Measurements from ENCODE around the gene NACAD.
"Not testable (repeated sequence)": the region's sequence is repeated elsewhere in the genome, so short reads cannot be mapped to it uniquely, and the experiment has no call there.

The NACAD gene

DNA sequence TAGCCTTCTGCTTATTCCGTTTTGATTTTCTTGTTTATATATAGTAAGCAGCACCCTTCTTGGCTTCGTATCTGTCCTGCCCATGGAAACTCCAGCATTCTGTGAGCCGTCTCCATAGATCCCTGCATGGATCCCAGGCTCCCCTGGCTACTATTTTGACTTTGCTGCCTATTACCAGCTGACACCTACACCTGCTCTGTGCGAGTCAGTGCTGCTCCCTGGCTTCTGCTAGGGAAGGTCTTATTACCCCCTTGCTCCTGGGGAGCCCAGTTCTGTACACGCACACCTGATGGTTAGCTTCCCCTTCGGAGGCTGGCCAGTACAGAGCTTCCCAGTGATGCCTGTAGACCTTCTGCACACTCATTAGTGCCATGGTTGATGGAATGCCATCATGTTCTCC, 35.4 kb downstream of the NACAD start:
- no peak for DNase-seq

DNA sequence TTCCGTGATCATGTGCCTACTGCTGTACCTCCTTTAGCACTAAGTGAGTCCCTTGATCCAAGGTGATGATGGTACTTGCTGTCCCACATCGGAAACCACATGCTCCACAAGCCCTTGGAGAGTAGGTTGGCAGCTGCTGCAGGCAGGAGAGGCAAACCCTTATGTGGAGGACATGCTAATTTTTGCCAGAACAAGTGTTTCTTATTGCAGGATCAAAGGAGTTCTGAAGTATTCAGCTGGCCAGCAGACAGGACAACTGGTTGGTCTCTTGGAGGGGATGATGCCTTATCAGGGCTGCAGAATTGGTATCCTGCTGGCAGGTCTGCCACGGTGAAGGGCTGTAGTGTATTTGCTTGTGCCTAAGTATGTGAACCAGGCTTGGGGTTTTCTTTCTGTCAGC, 36.8 kb downstream of the NACAD start:
- DNase-seq, result no peak

DNA sequence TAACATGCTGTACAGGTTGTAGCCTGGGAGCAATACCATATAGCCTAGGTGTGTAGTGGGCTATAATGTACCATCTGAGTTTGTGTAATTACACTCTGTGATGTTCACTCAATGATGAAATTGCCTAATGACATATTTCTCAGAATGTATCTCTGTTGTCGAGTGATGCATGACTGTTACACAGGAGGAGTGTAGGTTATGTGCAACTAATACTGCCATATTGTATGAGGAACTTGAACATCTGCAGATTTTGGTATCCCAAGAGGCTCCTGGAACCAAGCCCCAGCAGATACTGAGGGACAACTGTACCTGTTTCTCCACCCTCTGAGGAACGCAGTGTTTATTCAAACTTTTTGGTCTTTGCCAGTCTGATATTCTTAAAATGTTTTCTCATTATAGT, 38.6 kb downstream of the NACAD start:
- DNase-seq, result no peak

DNA sequence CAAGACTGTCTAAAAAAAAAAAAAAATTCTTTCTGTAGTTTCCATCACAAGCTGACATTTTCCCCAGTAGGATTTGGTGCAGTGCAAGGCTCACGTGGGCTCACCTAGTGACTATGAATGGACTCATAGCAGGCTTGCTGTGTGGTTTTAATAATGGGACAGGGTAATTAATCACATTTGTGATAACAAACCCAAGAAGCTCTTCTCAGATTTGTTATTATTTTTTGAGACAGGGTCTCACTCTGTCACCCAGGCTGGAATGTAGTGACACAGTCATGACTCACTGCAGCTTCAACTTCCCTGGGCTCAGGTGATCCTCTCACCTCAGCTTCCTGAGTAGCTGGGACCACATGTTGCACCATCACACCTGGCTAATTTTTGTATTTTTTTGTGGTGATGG, 40.0 kb downstream of the NACAD start:
- no peak for DNase-seq

DNA sequence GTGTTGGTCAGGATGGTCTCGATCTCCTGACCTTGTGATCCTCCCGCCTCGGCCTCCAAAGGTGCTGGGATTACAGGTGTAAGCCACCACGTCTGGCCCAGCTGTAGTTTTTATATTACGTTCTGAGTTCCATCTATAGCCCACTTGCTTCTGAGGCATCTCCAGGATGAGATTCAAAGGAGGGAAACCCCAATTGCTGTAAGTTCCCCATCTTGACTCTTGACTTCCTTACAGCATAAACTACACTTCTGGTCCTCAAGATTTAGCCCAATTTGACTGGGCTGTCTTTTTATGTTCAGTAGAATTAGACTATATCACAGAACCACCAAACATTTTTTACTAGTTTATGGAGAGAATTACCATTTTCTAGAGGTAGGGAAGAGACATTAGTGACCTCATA, 44.4 kb downstream of the NACAD start:
- DNase-seq, result no peak

DNA sequence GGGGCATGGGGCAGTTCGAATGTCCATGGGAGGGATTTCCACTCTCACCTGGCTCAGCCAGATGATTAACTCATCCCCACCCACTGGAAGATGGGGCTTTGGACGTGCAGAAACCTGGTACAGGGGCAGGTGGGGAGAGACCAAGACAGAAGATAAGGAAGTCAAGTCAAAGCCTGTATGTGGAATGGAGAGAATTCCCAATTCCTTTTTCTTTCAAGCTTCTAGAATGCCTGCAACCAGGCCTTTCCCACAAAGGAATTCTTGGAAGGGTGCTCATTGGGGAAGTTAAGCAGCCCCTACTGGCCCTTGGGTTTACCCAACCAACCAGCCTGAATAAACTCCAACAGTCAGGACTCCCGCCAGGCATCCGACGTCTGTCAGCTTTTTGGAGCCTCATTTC, 49.7 kb downstream of the NACAD start:
- DNase-seq, result no peak

DNA sequence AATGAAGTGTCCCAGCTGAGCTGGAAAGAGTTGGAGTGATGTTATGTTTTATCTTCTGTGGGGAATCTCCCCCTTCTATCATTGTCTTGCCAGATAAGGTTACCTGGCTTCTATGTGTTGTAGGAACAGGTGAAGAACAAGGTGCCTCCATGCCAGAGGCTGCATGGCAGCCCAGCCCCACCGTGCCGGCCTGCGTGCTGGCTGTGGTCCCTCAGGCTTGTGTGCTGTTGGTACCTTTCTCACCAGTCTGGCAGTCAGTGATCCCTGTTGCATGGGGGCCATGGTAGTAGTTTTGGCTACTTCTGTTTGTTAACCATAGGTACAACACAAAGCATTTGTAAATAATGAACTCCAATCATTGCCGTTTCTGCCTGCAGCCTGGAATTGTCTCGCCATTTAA, 50.9 kb downstream of the NACAD start:
- no peak for DNase-seq

DNA sequence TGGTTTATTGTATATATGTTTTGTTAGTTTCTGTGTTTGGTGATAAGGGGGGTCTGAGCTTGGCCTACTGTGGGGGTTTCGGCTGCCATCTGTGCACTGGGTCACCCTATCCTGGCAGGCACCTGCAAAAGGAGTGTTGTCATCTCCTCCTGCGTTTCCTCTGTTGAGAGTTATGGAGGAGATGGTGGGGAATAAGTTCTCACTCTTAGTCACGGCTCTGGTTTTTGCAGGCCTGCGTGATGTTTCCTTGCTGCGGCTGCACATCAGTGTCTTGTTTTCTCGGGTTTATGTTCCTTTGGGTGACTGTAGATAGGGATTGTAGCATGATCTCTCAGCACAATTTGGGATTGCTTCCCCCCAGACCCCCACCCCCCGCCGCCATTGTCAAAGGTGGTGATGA, 52.0 kb downstream of the NACAD start:
- DNase-seq, result no peak

DNA sequence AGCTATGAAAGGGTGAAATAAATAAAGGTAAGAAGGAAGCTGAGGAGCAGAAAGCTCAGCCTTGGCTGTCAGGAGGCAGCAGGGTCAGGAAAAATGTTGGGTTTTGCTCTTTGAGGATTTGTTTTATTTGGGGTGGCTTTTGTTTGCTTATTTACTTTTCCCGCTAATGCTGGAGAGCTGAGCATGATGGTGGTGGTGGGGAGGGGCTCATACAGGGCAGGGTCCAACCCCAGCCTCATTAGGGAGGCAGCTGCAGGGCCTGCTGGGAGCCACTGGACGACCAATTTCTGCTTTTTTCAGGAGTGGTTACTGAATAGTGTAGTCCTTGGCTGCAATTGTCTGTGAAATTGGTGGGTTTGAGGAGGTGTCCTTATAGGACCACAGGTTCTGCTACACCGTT, 52.5 kb downstream of the NACAD start:
- no peak for DNase-seq

DNA sequence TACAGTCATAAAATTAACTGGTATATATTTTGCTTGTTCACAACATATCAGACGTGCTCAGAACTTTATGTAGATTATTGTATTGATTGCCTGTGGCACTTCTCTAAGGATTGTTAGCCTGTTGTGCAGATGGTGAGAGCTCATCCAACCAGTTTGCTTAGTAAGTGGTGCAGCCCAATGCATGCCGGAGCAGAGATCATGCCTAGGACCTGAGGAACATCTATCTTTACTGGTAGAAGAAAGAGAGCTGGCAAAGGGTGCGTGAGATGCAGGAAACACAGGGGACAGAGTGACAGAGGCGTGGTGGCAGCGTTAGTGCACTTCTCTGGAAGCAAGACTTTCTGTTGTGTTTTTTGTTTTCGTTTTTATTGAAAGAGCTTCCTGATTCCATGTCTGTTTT, 52.9 kb downstream of the NACAD start:
- no peak for DNase-seq

DNA sequence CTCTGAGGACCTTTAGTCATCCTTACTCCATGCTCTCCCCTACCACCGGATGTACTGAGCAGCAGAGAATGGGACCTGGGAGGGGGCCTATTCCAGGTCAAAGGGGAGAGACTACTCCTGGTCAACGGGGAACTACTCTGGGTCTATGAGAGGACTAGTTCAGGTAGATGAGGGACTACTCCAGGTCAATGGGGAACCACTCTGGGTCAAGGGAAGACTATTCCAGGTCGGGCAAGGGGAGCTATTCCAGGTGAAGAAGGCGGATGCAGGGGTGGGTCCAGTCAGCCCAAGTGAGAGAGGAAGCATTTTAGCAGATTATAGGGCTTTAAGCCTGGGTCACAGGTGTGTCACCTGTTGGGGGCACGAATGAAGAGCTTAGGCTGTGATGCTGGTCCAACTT, 53.4 kb downstream of the NACAD start:
- DNase-seq, result no peak

DNA sequence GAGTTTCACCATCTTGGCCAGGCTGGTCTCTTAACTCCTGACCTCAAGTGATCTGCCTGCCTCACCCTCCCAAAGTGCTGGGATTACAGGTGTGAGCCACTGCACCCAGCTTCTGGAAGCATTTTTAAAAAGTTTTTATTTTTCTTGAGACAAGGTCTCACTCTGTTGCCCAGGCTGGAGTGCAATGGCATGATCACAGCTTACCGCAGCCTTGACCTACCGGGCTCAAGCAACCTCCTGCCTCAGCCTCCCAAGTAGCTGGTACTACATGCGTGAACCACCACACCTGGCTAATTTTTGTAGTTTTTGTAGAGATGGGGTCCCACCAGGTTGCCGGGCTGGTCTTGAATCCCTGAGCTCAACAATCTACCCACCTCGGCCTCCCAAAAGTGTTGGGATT, 54.1 kb downstream of the NACAD start:
- DNase-seq, result not testable (repeated sequence)

DNA sequence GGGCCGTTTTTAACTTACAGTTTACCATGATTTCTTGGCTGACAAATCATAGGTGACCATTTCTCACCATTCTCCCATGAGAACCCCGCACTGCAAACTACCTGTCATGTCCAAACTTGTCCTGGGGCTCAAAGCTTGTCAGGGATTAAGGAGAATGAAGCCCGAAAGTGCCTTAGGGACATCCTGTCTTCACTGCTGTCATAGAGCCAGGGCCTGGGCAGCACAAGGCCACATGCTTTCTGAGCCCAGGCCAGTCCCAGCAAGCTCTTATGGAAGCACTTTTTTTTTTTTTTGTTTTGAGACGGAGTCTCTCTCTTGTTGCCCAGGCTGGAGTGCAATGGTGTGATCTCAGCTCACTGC, 54.9 kb downstream of the NACAD start:
- no peak for DNase-seq

DNA sequence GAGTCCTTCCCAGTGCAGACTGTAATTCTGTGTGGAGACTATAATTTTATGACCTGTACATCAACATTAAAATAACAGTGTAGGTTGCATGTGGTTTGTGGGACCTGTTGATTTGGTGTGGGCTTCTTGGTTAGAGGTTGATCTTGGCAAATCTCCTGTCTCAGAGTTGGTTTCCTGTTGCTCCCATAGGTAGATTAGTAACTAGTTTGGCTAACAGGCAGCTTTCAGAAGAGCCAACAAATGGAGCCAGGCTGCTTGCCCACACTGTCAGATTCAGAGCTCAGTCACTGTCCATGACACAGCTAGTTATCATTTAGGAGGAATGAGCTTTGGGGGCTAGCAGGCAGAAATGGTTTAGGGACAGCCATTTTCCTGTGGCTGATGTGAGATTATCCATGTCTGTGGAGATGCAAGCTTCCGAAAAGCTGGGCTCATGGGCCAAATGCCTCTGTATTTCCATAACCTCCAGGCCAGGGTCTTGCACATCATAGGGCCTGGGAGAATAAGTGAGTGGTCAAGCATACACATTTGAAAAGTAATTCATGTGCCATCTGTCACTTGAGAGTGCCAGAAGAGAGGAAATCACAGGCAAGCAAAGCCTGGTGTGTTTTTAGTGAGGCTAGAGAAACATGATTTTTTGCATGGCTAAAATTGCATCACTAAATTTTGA, 55.4 kb downstream of the NACAD start:
- no peak for DNase-seq

DNA sequence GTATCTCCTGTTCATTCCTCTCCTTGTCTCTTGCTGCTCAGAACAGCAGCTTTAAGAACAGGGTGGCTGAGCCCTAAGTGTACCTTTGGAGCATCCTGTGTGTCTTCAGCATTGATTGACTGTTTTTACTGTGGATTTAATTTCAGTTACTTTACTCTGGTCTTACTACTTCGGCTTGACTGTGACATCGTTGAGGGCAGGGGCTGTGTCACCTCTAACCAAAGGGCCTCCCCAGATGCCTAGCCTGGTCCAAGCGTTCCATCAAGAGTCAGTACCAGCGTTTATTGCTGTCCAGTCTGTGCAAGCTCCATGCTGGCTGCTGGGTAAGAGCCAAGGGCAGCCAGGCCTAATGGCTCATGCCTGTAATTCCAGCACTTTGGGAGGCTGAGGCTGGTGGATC, 56.3 kb downstream of the NACAD start:
- no peak for DNase-seq

DNA sequence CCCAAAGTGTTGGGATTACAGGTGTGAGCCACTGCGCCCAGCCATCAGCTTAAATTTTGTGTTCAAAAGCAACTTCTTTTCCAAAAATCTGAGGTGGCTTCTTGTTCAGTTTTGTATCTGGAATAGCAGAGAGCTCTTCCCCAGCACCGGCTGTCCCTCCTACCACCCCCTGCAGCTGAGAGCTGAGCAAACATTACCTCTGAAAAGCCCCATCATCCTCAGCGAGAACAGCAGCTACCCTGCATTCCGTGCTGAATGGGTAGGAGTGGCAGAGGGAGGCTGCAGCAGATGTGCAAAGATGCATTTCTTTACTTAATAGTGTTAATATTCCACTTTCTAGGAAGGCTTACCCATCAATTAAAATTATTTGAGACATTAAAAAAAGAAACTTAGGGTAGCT, 56.9 kb downstream of the NACAD start:
- no peak for DNase-seq

All from effector CD8-positive, alpha-beta T cell (primary cell).